GM23248 (cell line): ENCODE data around the gene YWHAG. TPM values are rescaled to one million over a fixed set of nuclear protein-coding genes. Genes with fewer than 3 reads are reported as not detected.

Source experiments
- DNase-seq: peaks from one replicate; pipeline ENCODE4 v3.0.0-alpha.2; 2015
- H2AFZ ChIP-seq: fragments of 200-600 bp; sonication (generic); 2 replicates; pipeline ENCODE4 v1.6.1; 2016; ENCODE audit warnings: antibody characterized with exemption
- H3F3A ChIP-seq: fragments of 200-600 bp; sonication (generic); 2 replicates; pipeline ENCODE4 v1.6.1; 2016; ENCODE audit warnings: mild to moderate bottlenecking, antibody characterized with exemption, mixed run types; ENCODE audit not compliant: insufficient read depth
- H3K27ac ChIP-seq: fragments of 200-600 bp; sonication (generic); 2 replicates; pipeline ENCODE4 v1.5.1; 2016; ENCODE audit warnings: mild to moderate bottlenecking
- H3K27me3 ChIP-seq: fragments of 200-600 bp; sonication (generic); replicated peaks from 2 replicates; pipeline ENCODE4 v1.6.1; 2016; ENCODE audit warnings: mild to moderate bottlenecking; ENCODE audit not compliant: insufficient read depth
- H3K36me3 ChIP-seq: fragments of 200-600 bp; sonication (generic); 2 replicates; pipeline ENCODE4 v1.6.1; 2016; ENCODE audit warnings: low read depth, mild to moderate bottlenecking
- H3K4me1 ChIP-seq: fragments of 200-600 bp; sonication (generic); 2 replicates; pipeline ENCODE4 v1.6.1; 2016; ENCODE audit warnings: mild to moderate bottlenecking; ENCODE audit not compliant: insufficient read depth
- H3K4me2 ChIP-seq: fragments of 200-600 bp; sonication (generic); one replicate; pipeline ENCODE4 v1.6.1; 2016; ENCODE audit warnings: mild to moderate bottlenecking; ENCODE audit not compliant: unreplicated experiment
- H3K4me3 ChIP-seq: fragments of 200-600 bp; sonication (generic); 2 replicates; pipeline ENCODE4 v1.5.1; 2016; ENCODE audit warnings: mild to moderate bottlenecking
- H3K79me2 ChIP-seq: fragments of 200-600 bp; sonication (generic); 2 replicates; pipeline ENCODE4 v1.6.1; 2016; ENCODE audit warnings: mild to moderate bottlenecking; ENCODE audit not compliant: insufficient read depth
- H3K9ac ChIP-seq: fragments of 200-600 bp; sonication (generic); 2 replicates; pipeline ENCODE4 v1.6.1; 2016; ENCODE audit warnings: mild to moderate bottlenecking
- H3K9me2 ChIP-seq: fragments of 200-600 bp; sonication (generic); 2 replicates; pipeline ENCODE4 v1.6.1; 2016; ENCODE audit warnings: mixed run types, mild to moderate bottlenecking, moderate library complexity; ENCODE audit not compliant: insufficient read depth
- H3K9me3 ChIP-seq: fragments of 200-600 bp; sonication (generic); one replicate; pipeline ENCODE4 v1.6.1; 2017; ENCODE audit warnings: low read depth
- H4K20me1 ChIP-seq: fragments of 200-600 bp; sonication (generic); 2 replicates; pipeline ENCODE4 v1.6.0; 2016; ENCODE audit not compliant: insufficient read depth
- EZH2 ChIP-seq: fragments of 200-600 bp; sonication (generic); IDR thresholded peaks from 2 replicates; pipeline ENCODE4 v1.6.1; 2018; ENCODE audit warnings: antibody characterized with exemption, mild to moderate bottlenecking; ENCODE audit not compliant: insufficient read depth, poor library complexity, severe bottlenecking
- EZH2phosphoT487 ChIP-seq: fragments of 200-600 bp; sonication (generic); IDR thresholded peaks from 2 replicates; pipeline ENCODE4 v1.6.1; 2018; ENCODE audit warnings: antibody characterized with exemption, moderate library complexity, mild to moderate bottlenecking, low read depth; ENCODE audit not compliant: insufficient read depth
- WGBS, 2 experiments: methylation state at CpG; one replicate each; pipeline ENCODE4 v1.1.6; 2015 to 2017; ENCODE audit warnings: low lambda C conversion rate in 2 of 2, low coverage in 1 of 2; ENCODE audit errors: missing lambda C conversion rate in 2 of 2; 5-methylcytosine and 5-hydroxymethylcytosine counted together
- in situ Hi-C: fragments of 300-500 bp; cut with MboI; formaldehyde crosslinking; loops from 2 replicates; pipeline ENCODE4 v1.15.0; 2020
- polyA plus RNA-seq: library from polyadenylated mRNA; unstranded; fragments of >200 nt; fragmentation: Nextera tagmentation; extraction: Ambion mirVana; gene quantifications from 2 replicates; pipeline ENCODE4 v1.2.1, GENCODE V29; 2016
- total RNA-seq: library from RNA; depleted of rRNA; stranded (reverse); fragments of >200 nt; shearing (Covaris generic); gene quantifications from 2 replicates; pipeline ENCODE4 v1.2.3, GENCODE V29; 2014

The YWHAG gene
- total and polyA plus RNA-seq, 2 experiments from 2014 or later, result 28.4 to 56.0 TPM

DNA sequence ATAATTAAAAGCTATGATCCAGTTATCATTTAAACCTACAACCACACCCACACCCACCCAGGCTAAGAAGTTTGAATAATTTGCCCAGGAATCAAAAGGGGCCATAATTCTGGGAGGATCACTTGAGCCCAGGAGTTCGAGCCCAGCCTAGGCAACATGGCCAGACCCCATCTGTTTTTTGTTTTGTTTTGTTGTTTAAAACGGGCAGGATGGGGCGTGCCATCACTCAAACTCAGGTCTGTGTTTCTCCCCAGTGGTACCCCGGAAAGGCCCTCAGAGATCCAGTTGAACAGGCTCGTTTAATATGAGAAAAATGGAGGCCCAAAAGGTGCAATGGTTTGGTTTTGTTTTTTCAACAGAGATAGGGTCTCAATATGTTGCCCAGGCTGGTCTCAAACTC lies 33.0 kb downstream of the YWHAG start:
- in situ Hi-C loops, result no loop called here
- Histone ChIP-seq H3K9ac (no peak overlapping the region), H3K4me2 (no peak overlapping the region), H3K27ac (peak overlapping the region; percentile 44; the same call in 1 of the 2 replicates), H3K9me3 (no peaks in the 10 kb centered on the region), H3F3A (peaks cover 79% of the 10 kb centered on the region), H3K4me1 (peaks cover 31% of the 10 kb centered on the region), H3K79me2 (peaks cover 99% of the 10 kb centered on the region), H2AFZ (no peak overlapping the region), H3K27me3 (no peaks in the 10 kb centered on the region), H4K20me1 (peaks cover 5% of the 10 kb centered on the region), H3K4me3 (no peak overlapping the region), H3K36me3 (peaks cover 46% of the 10 kb centered on the region), H3K9me2 (no peaks in the 10 kb centered on the region)
- TF ChIP-seq EZH2 (no peak), EZH2phosphoT487 (no peak)
- 82 to 85% methylated on average over 5 of the region's 5 CpGs for WGBS, 2 experiments
- no peak for DNase-seq

GRCh38 chr7:76325092-76325491 lies 33.7 kb downstream of the YWHAG start:
- H3K27ac ChIP-seq, result 0 out of 2 replicates have a peak overlapping the region, but pooled peaks have one; percentile 2
- H3K9me3 ChIP-seq, result no peaks in the 10 kb centered on the region
- H3K9ac ChIP-seq, result no peak overlapping the region
- TF ChIP-seq EZH2, result no peak
- TF ChIP-seq EZH2phosphoT487, result no peak
- H3K36me3 ChIP-seq, result peaks cover 46% of the 10 kb centered on the region
- peaks cover 94% of the 10 kb centered on the region for H3K79me2 ChIP-seq
- no peaks in the 10 kb centered on the region for H3K27me3 ChIP-seq
- H2AFZ ChIP-seq, result no peak overlapping the region
- H3K4me1 ChIP-seq, result peaks cover 31% of the 10 kb centered on the region
- no peak overlapping the region for H3K4me2 ChIP-seq
- H4K20me1 ChIP-seq, result peaks cover 5% of the 10 kb centered on the region
- no peak for DNase-seq
- H3K4me3 ChIP-seq, result no peak overlapping the region
- peaks cover 84% of the 10 kb centered on the region for H3F3A ChIP-seq
- 99 to 100% methylated on average over 11 of the region's 11 CpGs for WGBS, 2 experiments
- in situ Hi-C loops, result no loop called here
- no peaks in the 10 kb centered on the region for H3K9me2 ChIP-seq

DNA sequence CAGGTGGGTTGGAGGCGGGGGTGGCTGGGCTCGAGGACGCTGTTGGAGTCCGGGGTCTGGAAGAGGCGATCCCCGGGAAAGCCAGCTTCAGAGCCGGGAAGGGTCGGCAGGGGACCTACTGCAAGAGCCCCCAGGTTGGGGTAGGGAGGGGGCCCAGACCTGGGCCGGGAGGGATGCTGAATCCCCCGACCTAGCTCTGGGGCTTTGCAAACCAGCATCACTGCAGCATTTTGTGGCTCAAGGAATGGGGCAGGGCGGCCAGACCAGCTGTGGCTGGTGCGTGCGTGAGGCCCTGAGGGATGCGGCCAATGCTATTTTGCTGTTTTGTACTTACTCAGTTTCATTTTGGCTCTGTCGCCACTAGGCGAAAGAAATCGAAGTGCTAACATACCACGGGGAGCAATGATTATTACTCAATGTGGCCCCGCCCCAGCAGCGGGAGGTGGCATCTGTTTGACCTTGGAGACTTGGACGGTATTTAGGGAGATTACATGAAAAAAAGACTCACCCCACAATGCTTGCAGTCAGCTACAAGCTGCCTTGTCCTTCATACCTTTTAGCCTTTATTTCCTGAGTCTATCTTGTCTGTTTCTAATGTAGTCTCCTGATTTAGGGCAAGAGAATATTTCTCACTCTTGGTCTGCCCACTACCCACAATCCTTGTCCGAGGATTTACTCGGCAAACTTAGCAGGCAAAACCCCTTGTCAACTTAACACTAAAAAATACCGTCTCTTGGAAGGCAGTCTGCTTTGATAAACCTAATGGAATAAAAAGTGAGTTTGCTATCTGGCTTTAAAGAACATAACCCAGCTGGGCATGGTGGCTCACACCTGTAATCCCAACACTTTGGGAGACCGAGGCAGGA lies 40.1 kb downstream of the YWHAG start:
- DNase-seq, result peak; percentile 96
- TF ChIP-seq EZH2, result no peak
- no peak for TF ChIP-seq EZH2phosphoT487
- H3K36me3 ChIP-seq, result peaks cover 6% of the 10 kb centered on the region; the same call in 1 of the 2 replicates
- H3K4me2 ChIP-seq, result peak overlapping the region; percentile 93
- peak overlapping the region; percentile 83 for H3K4me3 ChIP-seq
- H3K79me2 ChIP-seq, result peaks cover 36% of the 10 kb centered on the region
- no peaks in the 10 kb centered on the region for H3K9me3 ChIP-seq
- peaks cover 24% of the 10 kb centered on the region for H3K4me1 ChIP-seq
- H3F3A ChIP-seq, result peaks cover 47% of the 10 kb centered on the region
- H3K9ac ChIP-seq, result peak overlapping the region; percentile 91
- H3K27me3 ChIP-seq, result no peaks in the 10 kb centered on the region
- H4K20me1 ChIP-seq, result no peaks in the 10 kb centered on the region
- H3K27ac ChIP-seq, result peak overlapping the region; percentile 93
- in situ Hi-C loops, result no loop called here
- H3K9me2 ChIP-seq, result no peaks in the 10 kb centered on the region
- 3 to 4% methylated on average over 22 to 24 of the region's 25 CpGs for WGBS, 2 experiments
- peak overlapping the region; percentile 88 for H2AFZ ChIP-seq

- peaks cover 28% of the 10 kb centered on the region for H3K79me2 ChIP-seq
- 1% methylated on average over 42 to 50 of the region's 50 CpGs for WGBS, 2 experiments
- H3K4me1 ChIP-seq, result peaks cover 16% of the 10 kb centered on the region
- no peak for TF ChIP-seq EZH2
- no peak for TF ChIP-seq EZH2phosphoT487
- H3K9ac ChIP-seq, result peak overlapping the region; percentile 91
- H2AFZ ChIP-seq, result peak overlapping the region; percentile 88
- H3K4me3 ChIP-seq, result peak overlapping the region; percentile 83
- peaks cover 39% of the 10 kb centered on the region for H3F3A ChIP-seq
- no peaks in the 10 kb centered on the region for H4K20me1 ChIP-seq
- in situ Hi-C loops, result no loop called here
- peak overlapping the region; percentile 93 for H3K4me2 ChIP-seq
- peaks cover 6% of the 10 kb centered on the region; the same call in 1 of the 2 replicates for H3K36me3 ChIP-seq
- H3K27ac ChIP-seq, result peak overlapping the region; percentile 93
- peak; percentile 99 for DNase-seq
- H3K27me3 ChIP-seq, result no peaks in the 10 kb centered on the region
- no peaks in the 10 kb centered on the region for H3K9me2 ChIP-seq
- H3K9me3 ChIP-seq, result no peaks in the 10 kb centered on the region
Observed at GRCh38 chr7:76317782-76318487, 40.9 kb downstream of the YWHAG start.
